Measurements from ENCODE around the gene WWP2.

WWP2 gene

GRCh38 chr16:69893106-69893505, 131.0 kb downstream of the WWP2 start:
- DNase-seq, result no peak

GRCh38 chr16:69894676-69895075, 132.5 kb downstream of the WWP2 start:
- DNase-seq, result no peak

- DNase-seq, result no peak
These were observed 141.8 kb downstream of the WWP2 start for GRCh38 chr16:69903865-69904415.

GRCh38 chr16:69904495-69905170, 142.5 kb downstream of the WWP2 start:
- no peak for DNase-seq

- no peak for DNase-seq
These were observed 143.0 kb downstream of the WWP2 start for GRCh38 chr16:69905171-69905555.

GRCh38 chr16:69906838-69907401, 144.8 kb downstream of the WWP2 start:
- no peak for DNase-seq

GRCh38 chr16:69909043-69909442, 146.9 kb downstream of the WWP2 start:
- no peak for DNase-seq

GRCh38 chr16:69909760-69910159, 147.6 kb downstream of the WWP2 start:
- DNase-seq, result no peak

- no peak for DNase-seq
These were observed 148.8 kb downstream of the WWP2 start for GRCh38 chr16:69910964-69911363.

GRCh38 chr16:69916462-69916861, 154.3 kb downstream of the WWP2 start:
- no peak for DNase-seq

GRCh38 chr16:69917311-69917710, 155.2 kb downstream of the WWP2 start:
- no peak for DNase-seq

- no peak for DNase-seq
These were observed 155.6 kb downstream of the WWP2 start for GRCh38 chr16:69917739-69918138.

GRCh38 chr16:69918241-69918640, 156.1 kb downstream of the WWP2 start:
- no peak for DNase-seq

- DNase-seq, result no peak
These were observed 159.0 kb downstream of the WWP2 start for GRCh38 chr16:69921127-69921526.

- DNase-seq, result no peak
These were observed 160.1 kb downstream of the WWP2 start for GRCh38 chr16:69922200-69922599.

- DNase-seq, result no peak
These were observed 162.1 kb downstream of the WWP2 start for GRCh38 chr16:69924041-69924775.

GRCh38 chr16:69924777-69925191, 162.7 kb downstream of the WWP2 start:
- no peak for DNase-seq

GRCh38 chr16:69925311-69925710, 163.2 kb downstream of the WWP2 start:
- no peak for DNase-seq

- no peak for DNase-seq
These were observed 164.1 kb downstream of the WWP2 start for GRCh38 chr16:69926241-69926640.

GRCh38 chr16:69927056-69927757, 165.1 kb downstream of the WWP2 start:
- DNase-seq, result no peak

GRCh38 chr16:69928856-69929400, 166.8 kb downstream of the WWP2 start:
- no peak for DNase-seq

GRCh38 chr16:69929480-69929879, 167.3 kb downstream of the WWP2 start:
- no peak for DNase-seq
